Gastroesophageal sphincter (tissue), 4 donors: ENCODE measurements around the gene SIPA1L3. TPM values are rescaled to one million over a fixed set of nuclear protein-coding genes. Genes with fewer than 3 reads are reported as not detected.

Experiments
- ATAC-seq: fragments of 150-250 bp; one replicate; pipeline ENCODE4 v1.9.1; 2016; ENCODE audit warnings: mild to moderate bottlenecking, moderate library complexity
- H3K27ac ChIP-seq, 4 donors: fragments of 200-600 bp; sonication (generic) in 3 of 4; 1 replicate in 3 of 4; 2 replicates in 1 of 4; pipeline ENCODE4 v1.5.1; 2016 to 2019
- H3K27me3 ChIP-seq: fragments of 200-600 bp; sonication (generic); one replicate; pipeline ENCODE4 v1.5.1; 2019
- H3K36me3 ChIP-seq, 2 donors: fragments of 200-600 bp; sonication (generic); one replicate each; pipeline ENCODE4 v1.5.1; 2019; ENCODE audit warnings: control low read depth in 1 of 2
- H3K4me1 ChIP-seq, 3 donors: fragments of 200-600 bp; sonication (generic); 1 replicate in 2 of 3; 2 replicates in 1 of 3; pipeline ENCODE4 v1.5.1; 2016 to 2019; ENCODE audit warnings: control low read depth in 2 of 3
- H3K4me3 ChIP-seq, 2 donors: fragments of 200-600 bp; sonication (generic); one replicate each; pipeline ENCODE4 v1.5.1; 2019; ENCODE audit warnings: mild to moderate bottlenecking in 1 of 2, moderate library complexity in 1 of 2
- H3K9me3 ChIP-seq, 3 donors: fragments of 200-600 bp; sonication (generic); one replicate each; pipeline ENCODE4 v1.5.1; 2017 to 2019; ENCODE audit warnings: control low read depth in 2 of 3
- CTCF ChIP-seq, 4 experiments: fragments of 200-600 bp in 2 of 4; fragments of 450-650 bp in 2 of 4; sonication (generic) in 1 of 4; IDR thresholded peaks; one replicate each; pipeline ENCODE4 v1.5.1; 2017 to 2019; ENCODE audit warnings: antibody characterized with exemption in 4 of 4, mild to moderate bottlenecking in 2 of 4, moderate library complexity in 2 of 4
- EP300 ChIP-seq: sonication (generic); formaldehyde crosslinking; IDR thresholded peaks from one replicate; pipeline ENCODE4 v1.6.1; 2017; ENCODE audit warnings: antibody characterized with exemption, mild to moderate bottlenecking
- POLR2A ChIP-seq, 2 donors: fragments of 450-650 bp; IDR thresholded peaks; one replicate each; pipeline ENCODE4 v1.6.1; 2017; ENCODE audit warnings: antibody characterized with exemption in 2 of 2, mild to moderate bottlenecking in 2 of 2, moderate library complexity in 1 of 2
- POLR2AphosphoS5 ChIP-seq: sonication (generic); formaldehyde crosslinking; IDR thresholded peaks from one replicate; pipeline ENCODE4 v1.6.1; 2017; ENCODE audit warnings: antibody characterized with exemption
- WGBS, 2 donors: methylation state at CpG; one replicate each; pipeline ENCODE4 v1.1.5; 2018; ENCODE audit warnings: low coverage in 1 of 2; 5-methylcytosine and 5-hydroxymethylcytosine counted together
- total RNA-seq, 4 donors: library from RNA; depleted of rRNA; stranded (reverse); fragments of >200 nt; gene quantifications; one replicate each; pipeline ENCODE4 v1.1.0, GENCODE V29; 2016

Gene SIPA1L3
- total RNA-seq, 4 donors from 2014 or later = 5.9 to 20.2 (median 11.8) TPM

DNA sequence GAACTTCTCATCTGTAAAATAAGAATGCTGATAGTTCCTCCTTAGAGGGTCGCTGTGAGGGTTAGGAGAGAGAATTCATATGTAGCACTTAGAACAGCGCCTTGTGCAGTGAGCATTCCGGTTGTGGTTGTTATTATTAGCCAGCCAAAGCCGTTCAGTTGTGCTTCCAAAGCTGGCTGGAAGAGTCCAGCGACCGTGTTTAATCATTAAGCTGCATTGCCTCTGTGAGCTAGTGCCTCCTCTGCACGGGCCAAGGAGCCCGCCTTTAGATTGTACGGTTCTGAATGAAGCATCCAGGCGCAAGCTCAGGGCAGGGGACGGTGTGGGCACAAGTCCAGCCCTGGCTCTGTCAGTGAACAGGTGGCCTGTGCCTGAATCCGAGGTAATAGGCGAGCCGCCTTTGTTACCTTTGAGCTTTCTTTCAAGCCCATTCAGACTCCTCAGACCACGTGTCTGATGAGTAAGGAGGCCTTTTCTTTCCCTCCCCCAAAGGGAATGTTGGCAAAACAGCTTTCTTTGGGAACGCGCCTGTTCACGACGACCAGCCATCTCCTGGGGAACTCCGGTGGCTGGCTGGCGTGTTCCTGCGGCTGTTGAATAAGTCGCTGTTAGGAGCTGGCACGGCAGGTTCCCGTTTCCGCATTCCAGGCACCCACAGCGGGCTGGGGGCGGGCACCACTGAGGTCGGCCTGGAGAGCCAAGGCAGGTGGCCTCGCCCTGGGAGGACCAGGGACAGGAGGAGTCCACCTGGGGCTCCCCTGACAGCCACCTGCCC lies 25.1 kb downstream of the SIPA1L3 start:
- H3K4me1 ChIP-seq = peaks cover 0 to 31% (median 0%) of the 10 kb centered on the region in 3 donors
- H3K27me3 ChIP-seq = no peaks in the 10 kb centered on the region
- ATAC-seq = peak; percentile 34
- H3K9me3 ChIP-seq = peaks cover 0 to 10% (median 0%) of the 10 kb centered on the region in 3 donors
- WGBS, 2 donors = 27 to 34% methylated on average over 10 to 15 of the region's 30 CpGs
- no peaks in the 10 kb centered on the region for H3K36me3 ChIP-seq
- H3K27ac ChIP-seq = no peak overlapping the region
- TF ChIP-seq CTCF (IDR thresholded peaks at IDR 0.05) = no peak
- peak overlapping the region in 1 of 2 donors; percentile 18 for H3K4me3 ChIP-seq

- ATAC-seq = no peak
- H3K36me3 ChIP-seq = no peaks in the 10 kb centered on the region
- H3K4me1 ChIP-seq = peaks cover 0 to 31% (median 0%) of the 10 kb centered on the region in 3 donors
- no peaks in the 10 kb centered on the region for H3K27me3 ChIP-seq
- TF ChIP-seq CTCF (IDR thresholded peaks at IDR 0.05) (no peak), EP300 (no peak), POLR2A (IDR thresholded peaks at IDR 0.05) (no peak), POLR2AphosphoS5 (no peak)
- H3K27ac ChIP-seq = no peak overlapping the region
- WGBS, 2 donors = 81 to 84% methylated on average over 9 to 10 of the region's 12 CpGs
- no peak overlapping the region for H3K4me3 ChIP-seq
- peaks cover 0 to 10% (median 0%) of the 10 kb centered on the region in 3 donors for H3K9me3 ChIP-seq
Observed at GRCh38 chr19:37932985-37933936, 26.3 kb downstream of the SIPA1L3 start.

DNA sequence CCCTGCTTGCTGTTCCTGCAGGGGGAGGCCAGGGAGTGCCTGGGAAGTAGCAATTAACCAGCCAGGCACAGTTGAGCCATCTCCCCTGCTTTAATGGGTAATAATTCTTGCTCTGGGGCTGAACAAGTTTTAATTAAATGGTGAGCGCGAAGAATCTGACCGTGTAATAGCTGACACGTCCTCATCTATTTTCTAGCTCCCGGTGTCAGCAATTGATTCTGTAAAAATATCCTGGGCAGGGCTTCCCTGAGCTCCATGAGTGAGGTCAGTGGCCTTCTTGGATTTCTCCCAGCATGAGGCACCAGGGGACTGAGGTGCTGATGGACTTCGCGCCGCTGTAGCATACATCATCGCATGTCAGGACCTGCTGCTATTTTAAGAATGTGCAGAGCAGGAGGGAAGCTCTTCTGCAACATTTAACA lies 26.9 kb downstream of the SIPA1L3 start:
- Histone ChIP-seq H3K27me3 (no peaks in the 10 kb centered on the region), H3K4me1 (peaks cover 0 to 31% (median 0%) of the 10 kb centered on the region in 3 donors), H3K36me3 (no peaks in the 10 kb centered on the region), H3K4me3 (no peak overlapping the region), H3K9me3 (peaks cover 0 to 10% (median 0%) of the 10 kb centered on the region in 3 donors), H3K27ac (no peak overlapping the region)
- 19 to 37% methylated on average over 5 to 9 of the region's 9 CpGs for WGBS, 2 donors
- no peak for ATAC-seq
- TF ChIP-seq CTCF (IDR thresholded peaks at IDR 0.05) (no peak), POLR2AphosphoS5 (no peak), POLR2A (IDR thresholded peaks at IDR 0.05) (no peak), EP300 (no peak)

GRCh38 chr19:37935341-37935740 lies 28.3 kb downstream of the SIPA1L3 start:
- Histone ChIP-seq H3K27ac (no peak overlapping the region), H3K4me1 (peaks cover 0 to 31% (median 0%) of the 10 kb centered on the region in 3 donors), H3K4me3 (no peak overlapping the region), H3K27me3 (no peaks in the 10 kb centered on the region), H3K36me3 (no peaks in the 10 kb centered on the region), H3K9me3 (peaks cover 0 to 10% (median 0%) of the 10 kb centered on the region in 3 donors)
- TF ChIP-seq POLR2AphosphoS5 (no peak), POLR2A (IDR thresholded peaks at IDR 0.05) (no peak), CTCF (IDR thresholded peaks at IDR 0.05) (no peak), EP300 (no peak)
- 0 to 92% methylated on average over 1 of the region's 1 CpG for whole genome bisulfite sequencing, 2 donors
- no peak for ATAC-seq
